Activated T-cell treated with anti-CD3 and anti-CD28 coated beads for 1 hour (primary cell): Measurements from ENCODE around the gene SCGN.
"Not testable (repeated sequence)": the region's sequence is repeated elsewhere in the genome, so short reads cannot be mapped to it uniquely, and the experiment has no call there.

ENCODE experiments used
- DNase-seq: peaks from one replicate; pipeline ENCODE4 v3.0.0-alpha.2; 2020; ENCODE audit warnings: low read depth

Gene SCGN

GRCh38 chr6:25730907-25731306, 78.9 kb downstream of the SCGN start:
- DNase-seq = no peak

GRCh38 chr6:25731721-25732120, 79.7 kb downstream of the SCGN start:
- no peak for DNase-seq

DNA sequence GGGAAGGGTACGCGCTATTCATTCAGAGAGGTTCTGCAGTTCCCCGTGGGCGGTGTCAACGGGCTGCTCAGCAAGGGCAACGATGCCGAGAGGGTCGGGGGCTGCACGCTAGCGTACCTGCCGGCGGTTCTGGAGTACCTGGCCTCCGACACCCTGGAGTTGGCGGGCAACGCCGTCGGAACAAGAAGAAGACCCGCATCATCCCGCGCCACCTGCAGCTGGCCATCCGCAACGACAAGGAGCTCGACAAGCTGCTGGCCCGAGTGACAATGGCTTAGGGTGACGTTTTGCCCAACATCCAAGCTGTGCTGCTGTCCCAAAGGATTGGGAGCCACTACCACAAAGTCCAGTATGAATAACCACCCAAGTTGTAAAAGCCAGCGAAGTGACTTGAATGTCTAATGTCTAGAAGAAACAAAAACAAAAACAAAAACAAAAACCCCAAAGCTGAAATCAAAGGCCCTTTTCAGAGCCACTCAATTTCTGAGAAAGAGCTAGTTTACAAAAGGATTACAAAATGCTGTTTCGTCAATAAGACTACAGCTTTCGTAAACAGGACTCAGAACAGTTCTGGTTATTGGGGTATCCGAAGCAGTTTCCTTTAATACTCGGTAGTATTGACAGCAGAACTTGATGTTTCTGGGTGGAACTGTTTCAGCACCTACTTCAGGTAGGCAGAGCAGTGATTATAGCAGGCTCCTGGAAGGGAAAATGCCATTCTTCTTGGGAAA, 80.6 kb downstream of the SCGN start:
- DNase-seq = no peak

GRCh38 chr6:25735261-25735660, 83.2 kb downstream of the SCGN start:
- DNase-seq = no peak

DNA sequence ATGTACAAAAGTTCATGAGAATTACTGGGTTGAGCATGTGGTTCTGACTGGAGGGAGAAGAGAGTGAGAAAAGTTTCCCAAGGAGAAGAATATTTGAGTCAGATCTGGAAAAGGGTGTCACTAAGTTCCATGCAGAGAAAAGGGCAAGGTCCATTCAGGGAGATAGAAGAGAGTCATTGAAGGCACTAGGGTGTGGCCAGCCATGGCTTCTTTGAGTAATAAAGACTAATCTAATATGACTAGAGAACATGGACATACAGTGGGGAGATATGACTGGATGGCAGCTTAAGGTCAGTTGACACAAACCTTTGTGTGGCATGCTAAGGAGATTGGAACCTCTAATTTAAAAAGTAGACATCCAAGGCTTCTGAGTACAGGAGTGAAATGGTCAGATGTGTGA, 91.9 kb downstream of the SCGN start:
- no peak for DNase-seq

DNA sequence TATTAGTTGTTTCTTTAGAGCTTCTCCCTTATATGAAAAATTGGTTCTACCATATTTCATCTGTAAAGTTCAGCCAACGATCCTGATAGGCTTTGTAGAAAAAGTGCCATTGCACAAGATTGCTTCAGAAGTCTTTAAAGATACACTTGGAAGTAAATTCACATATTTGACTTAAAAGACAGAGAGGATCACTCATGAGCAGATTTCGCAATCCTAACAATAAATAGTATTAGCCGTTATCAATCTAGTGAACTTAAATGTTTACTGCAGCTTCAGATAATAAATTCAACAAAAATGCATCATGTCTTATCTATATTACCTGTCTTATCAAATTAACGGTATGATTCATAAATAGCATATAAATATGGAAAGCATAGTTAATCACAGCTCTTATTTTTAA, 93.8 kb downstream of the SCGN start:
- no peak for DNase-seq

GRCh38 chr6:25746968-25747367, 95.0 kb downstream of the SCGN start:
- DNase-seq = no peak

DNA sequence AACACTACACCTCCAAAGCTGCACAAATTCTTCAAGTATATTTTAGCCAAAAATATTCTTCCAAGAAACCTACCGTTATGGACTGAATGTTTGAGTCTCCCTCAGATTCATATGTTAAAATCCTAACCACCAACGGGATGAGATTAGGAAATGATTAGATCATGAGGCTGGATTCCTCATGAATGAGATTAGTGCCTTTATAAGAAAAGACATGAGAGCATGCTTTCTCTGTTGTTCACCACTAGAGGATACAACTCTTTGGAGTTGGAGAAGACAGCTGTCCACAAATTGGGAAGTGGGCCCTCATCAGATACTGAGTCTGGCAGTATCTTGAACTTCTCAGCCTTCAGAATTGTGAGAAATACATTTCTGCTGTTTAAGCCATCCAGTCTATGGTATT, 95.5 kb downstream of the SCGN start:
- no peak for DNase-seq

DNA sequence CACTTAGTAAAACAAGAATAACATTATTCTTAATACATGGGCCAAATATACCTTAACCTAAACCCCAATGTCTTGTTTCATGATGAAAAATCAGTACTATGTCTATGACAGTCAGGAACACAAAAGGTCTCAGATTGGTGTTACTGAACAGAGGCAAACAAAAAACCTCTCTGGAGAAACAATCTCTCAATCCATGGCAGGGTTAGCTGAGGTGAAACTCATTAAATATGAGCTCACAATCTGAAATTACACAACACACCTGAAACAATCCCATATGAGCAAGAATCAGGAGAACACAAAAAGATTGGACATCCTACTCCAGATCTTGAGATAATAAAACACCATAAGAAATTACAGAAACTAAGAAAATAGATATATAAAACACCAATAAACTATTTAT, 96.0 kb downstream of the SCGN start:
- no peak for DNase-seq

DNA sequence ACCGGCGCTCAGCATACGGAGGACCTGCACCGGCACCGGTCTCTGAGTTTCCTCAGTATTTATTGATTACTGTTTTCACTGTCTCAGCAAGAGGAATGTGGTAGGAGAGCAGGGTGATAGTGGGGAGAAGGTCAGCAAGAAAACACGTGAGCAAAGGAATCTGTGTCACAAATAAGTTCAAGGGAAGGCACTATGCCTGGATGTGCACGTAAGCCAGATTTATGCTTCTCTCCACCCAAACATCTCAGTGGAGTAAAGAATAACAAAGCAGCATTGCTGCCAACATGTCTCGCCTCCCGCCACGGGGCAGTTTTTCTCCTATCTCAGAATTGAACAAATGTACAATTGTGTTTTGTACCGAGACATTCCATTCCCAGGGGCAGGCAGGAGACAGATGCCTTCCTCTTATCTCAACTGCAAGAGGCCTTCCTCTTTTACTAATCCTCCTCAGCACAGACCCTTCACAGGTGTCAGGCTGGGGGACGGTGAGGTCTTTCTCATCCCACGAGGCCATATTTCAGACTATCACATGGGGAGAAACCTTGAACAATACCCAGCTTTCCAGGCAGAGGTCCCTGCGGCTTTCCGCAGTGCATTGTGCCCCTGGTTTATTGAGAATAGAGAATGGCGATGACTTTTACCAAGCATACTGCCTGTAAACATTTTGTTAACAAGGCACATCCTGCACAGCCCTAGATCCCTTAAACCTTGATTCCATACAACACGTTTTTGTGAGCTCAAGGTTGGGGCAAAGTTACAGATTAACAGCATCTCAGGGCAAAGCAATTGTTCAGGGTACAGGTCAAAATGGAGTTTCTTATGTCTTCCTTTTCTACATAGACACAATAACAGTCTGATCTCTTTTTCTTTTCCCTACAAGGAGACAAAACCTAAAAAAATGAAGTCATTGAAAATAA, 96.8 kb downstream of the SCGN start:
- not testable (repeated sequence) for DNase-seq

DNA sequence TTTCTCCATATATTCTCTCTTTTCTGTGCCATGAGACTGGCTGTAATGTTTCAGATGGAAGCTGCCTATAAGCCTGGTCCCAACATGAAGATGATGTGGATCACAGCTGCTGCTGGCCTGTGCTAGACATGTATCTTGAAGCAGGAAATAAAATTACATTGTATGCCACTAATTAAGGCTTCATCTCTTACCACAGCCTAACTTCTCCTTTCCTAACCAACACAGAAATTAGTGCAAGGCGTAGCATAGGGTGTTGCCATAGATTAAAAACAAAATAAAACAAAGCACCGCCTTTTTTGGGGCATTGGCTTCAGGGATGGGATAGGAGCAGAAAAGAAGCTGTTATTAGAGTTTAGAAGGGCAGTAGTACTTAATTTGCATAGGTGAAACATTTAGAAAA, 97.8 kb downstream of the SCGN start:
- DNase-seq = no peak

- no peak for DNase-seq
Measured at GRCh38 chr6:25750906-25751305, 98.9 kb downstream of the SCGN start.
